Endothelial cell of umbilical vein (primary cell): ENCODE measurements around the gene SURF6. TPM values are rescaled to one million over a fixed set of nuclear protein-coding genes. Genes with fewer than 3 reads are reported as not detected.

Experiments used
- BruUV-seq: library from RNA; stranded (reverse); fragments of 400-500 nt; replicated peaks from 2 replicates; lab custom pipeline; 2021; lab: Mats Ljungman, UMichigan
- CTCF ChIA-PET: fragments of 300-600, 350-600 bp; sonication (Branson Sonifier 250); formaldehyde crosslinking; loops from one replicate; lab custom pipeline; 2021; ENCODE audit warnings: antibody characterized with exemption, inconsistent platforms; lab: Charles Lee
- POLR2A ChIA-PET: fragments of 300-600, 350-600 bp; sonication (Branson Sonifier 250); formaldehyde crosslinking; loops from one replicate; lab custom pipeline; 2021; ENCODE audit warnings: antibody characterized with exemption, inconsistent platforms; lab: Charles Lee
- DNase-seq: peaks from one replicate; pipeline ENCODE4 v3.0.0-alpha.2; 2011; ENCODE audit warnings: low read depth, low spot score
- FAIRE-seq: peaks from 2 replicates; lab custom pipeline; 2011; peaks lifted over from hg19 to GRCh38; lab: Jason Lieb, UNC
- H2AFZ ChIP-seq: 2 replicates; pipeline ENCODE4 v1.6.0; 2012; ENCODE audit warnings: low read depth, low read length, control low read depth, inconsistent platforms
- H3K27ac ChIP-seq: 2 replicates; pipeline ENCODE4 v1.5.1; 2011; ENCODE audit warnings: low read depth, mild to moderate bottlenecking, control low read depth, low read length, moderate library complexity; ENCODE audit not compliant: insufficient read depth
- H3K27me3 ChIP-seq, 2 experiments: 2 replicates each; pipeline versions ENCODE4 v1.6.0 to v1.6.1; 2011; ENCODE audit warnings: low read length in 2 of 2, mixed read lengths in 1 of 2; ENCODE audit not compliant: control insufficient read depth in 2 of 2, insufficient read depth in 2 of 2
- H3K36me3 ChIP-seq, 2 experiments: 2 replicates in 1 of 2; 3 replicates in 1 of 2; pipeline ENCODE4 v1.5.1; 2011; ENCODE audit warnings: low read length in 2 of 2, mild to moderate bottlenecking in 1 of 2, moderate library complexity in 1 of 2; ENCODE audit not compliant: control insufficient read depth in 2 of 2, insufficient read depth in 2 of 2; ENCODE audit errors: extremely low read depth in 1 of 2
- H3K4me1 ChIP-seq: 3 replicates; pipeline ENCODE4 v1.5.1; 2011; ENCODE audit warnings: mild to moderate bottlenecking, low read length; ENCODE audit not compliant: control insufficient read depth, insufficient read depth; ENCODE audit errors: extremely low read depth
- H3K4me2 ChIP-seq: 2 replicates; pipeline ENCODE4 v1.6.1; 2011; ENCODE audit warnings: low read length, control low read depth, mixed read lengths; ENCODE audit not compliant: insufficient read depth
- H3K4me3 ChIP-seq, 3 experiments: fragments of 200-600 bp in 1 of 3; sonication (generic), shearing (Covaris generic) in 1 of 3; replicated peaks in 1 of 3; 2 replicates each; pipeline ENCODE4 v1.5.1; 2011 to 2016; ENCODE audit warnings: control low read depth in 3 of 3, low read length in 3 of 3, mild to moderate bottlenecking in 2 of 3, inconsistent platforms in 1 of 3, low read depth in 1 of 3, moderate library complexity in 1 of 3; ENCODE audit not compliant: insufficient read depth in 1 of 3
- H3K79me2 ChIP-seq: 2 replicates; pipeline ENCODE4 v1.6.0; 2012; ENCODE audit warnings: low read length, inconsistent platforms; ENCODE audit not compliant: control insufficient read depth, insufficient read depth
- H3K9ac ChIP-seq: replicated peaks from 2 replicates; pipeline ENCODE3; 2011; ENCODE audit warnings: low read length, control low read depth; ENCODE audit not compliant: insufficient read depth; ENCODE audit errors: extremely low read depth
- H3K9me1 ChIP-seq: replicated peaks from 3 replicates; pipeline ENCODE4 v1.6.0; 2011; ENCODE audit warnings: mild to moderate bottlenecking, low read length; ENCODE audit not compliant: control insufficient read depth, insufficient read depth; ENCODE audit errors: extremely low read depth
- H3K9me3 ChIP-seq: replicated peaks from 2 replicates; pipeline ENCODE4 v1.5.1; 2012; ENCODE audit warnings: low read length, inconsistent platforms; ENCODE audit not compliant: control insufficient read depth, insufficient read depth
- H4K20me1 ChIP-seq: replicated peaks from 2 replicates; pipeline ENCODE3; 2011; ENCODE audit warnings: mild to moderate bottlenecking, low read length; ENCODE audit not compliant: control insufficient read depth, insufficient read depth; ENCODE audit errors: extremely low read depth
- EZH2 ChIP-seq: IDR thresholded peaks from 2 replicates; pipeline ENCODE4 v1.6.1; 2012; ENCODE audit warnings: borderline replicate concordance, low read depth, mild to moderate bottlenecking, moderate library complexity, low read length, inconsistent platforms; ENCODE audit not compliant: severe bottlenecking
- FOS ChIP-seq: IDR thresholded peaks from 2 replicates; pipeline ENCODE4 v1.6.1; 2011; ENCODE audit warnings: mild to moderate bottlenecking, low read length, moderate library complexity, borderline replicate concordance; ENCODE audit not compliant: insufficient read depth
- GATA2 ChIP-seq: IDR thresholded peaks from 2 replicates; pipeline ENCODE4 v1.7.0; 2011; ENCODE audit warnings: low read depth, mild to moderate bottlenecking, moderate library complexity, mixed read lengths, low read length; ENCODE audit not compliant: insufficient read length, insufficient read depth
- JUN ChIP-seq: IDR thresholded peaks from 2 replicates; pipeline ENCODE4 v1.6.1; 2011; ENCODE audit warnings: borderline replicate concordance, low read depth; ENCODE audit not compliant: insufficient read length, insufficient read depth
- MYC ChIP-seq: IDR thresholded peaks from one replicate; pipeline ENCODE4 v1.6.1; 2011; ENCODE audit warnings: mild to moderate bottlenecking, low read depth, low read length
- POLR2A ChIP-seq: IDR thresholded peaks from 2 replicates; pipeline ENCODE4 v1.6.1; 2012; ENCODE audit warnings: low read depth, mild to moderate bottlenecking, control low read depth, low read length
- POLR2AphosphoS5 ChIP-seq: IDR thresholded peaks from 2 replicates; pipeline ENCODE4 v1.6.1; 2012; ENCODE audit warnings: low read depth, mild to moderate bottlenecking, control low read depth, low read length, moderate library complexity; ENCODE audit not compliant: insufficient read depth
- dilution Hi-C: fragments of 300-500 bp; cut with MboI; formaldehyde crosslinking; loops from one replicate; pipeline ENCODE4 v1.15.0; 2019; ENCODE audit warnings: low sequenced_read_pairs; ENCODE audit not compliant: extremely low pct_ligation_motif_present
- intact Hi-C: fragments of 100-400 bp; cut with micrococcal nuclease; formaldehyde crosslinking; loops from one replicate; pipeline ENCODE4 v1.10.0; 2022
- polyA plus RNA-seq, 4 experiments: library from polyadenylated mRNA; depleted of rRNA in 3 of 4; stranded (reverse) in 3 of 4; unstranded in 1 of 4; fragments of >200 nt; gene quantifications; 2 replicates each; pipeline versions ENCODE4 v1.2.1 to v1.2.3, GENCODE V29; 2011 to 2012; ENCODE audit warnings: missing spikeins in 1 of 4
- total RNA-seq: library from RNA; stranded (reverse); gene quantifications from 2 replicates; pipeline ENCODE4 v1.2.3, GENCODE V29; 2021
- TF ChIP-seq, protein P1 (sequence below): IDR thresholded peaks from 2 replicates; pipeline ENCODE4 v1.6.1; 2011; ENCODE audit not compliant: insufficient read depth, insufficient read length
- TF ChIP-seq, protein P2 (sequence below), 2 donors: IDR thresholded peaks; 1 replicate in 1 of 2; 2 replicates in 1 of 2; pipeline ENCODE4 v1.5.1; 2011; ENCODE audit warnings: low read length in 2 of 2, mild to moderate bottlenecking in 2 of 2, moderate library complexity in 2 of 2, control low read depth in 1 of 2, inconsistent platforms in 1 of 2, low read depth in 1 of 2; ENCODE audit not compliant: insufficient read depth in 1 of 2; ENCODE audit errors: extremely low read depth in 1 of 2

SURF6 gene
- total and polyA plus RNA-seq, 2 donors (not counting 3 experiments of a cell fraction or from before 2014, with no cell fraction given), result 4.9 to 16.0 TPM

DNA sequence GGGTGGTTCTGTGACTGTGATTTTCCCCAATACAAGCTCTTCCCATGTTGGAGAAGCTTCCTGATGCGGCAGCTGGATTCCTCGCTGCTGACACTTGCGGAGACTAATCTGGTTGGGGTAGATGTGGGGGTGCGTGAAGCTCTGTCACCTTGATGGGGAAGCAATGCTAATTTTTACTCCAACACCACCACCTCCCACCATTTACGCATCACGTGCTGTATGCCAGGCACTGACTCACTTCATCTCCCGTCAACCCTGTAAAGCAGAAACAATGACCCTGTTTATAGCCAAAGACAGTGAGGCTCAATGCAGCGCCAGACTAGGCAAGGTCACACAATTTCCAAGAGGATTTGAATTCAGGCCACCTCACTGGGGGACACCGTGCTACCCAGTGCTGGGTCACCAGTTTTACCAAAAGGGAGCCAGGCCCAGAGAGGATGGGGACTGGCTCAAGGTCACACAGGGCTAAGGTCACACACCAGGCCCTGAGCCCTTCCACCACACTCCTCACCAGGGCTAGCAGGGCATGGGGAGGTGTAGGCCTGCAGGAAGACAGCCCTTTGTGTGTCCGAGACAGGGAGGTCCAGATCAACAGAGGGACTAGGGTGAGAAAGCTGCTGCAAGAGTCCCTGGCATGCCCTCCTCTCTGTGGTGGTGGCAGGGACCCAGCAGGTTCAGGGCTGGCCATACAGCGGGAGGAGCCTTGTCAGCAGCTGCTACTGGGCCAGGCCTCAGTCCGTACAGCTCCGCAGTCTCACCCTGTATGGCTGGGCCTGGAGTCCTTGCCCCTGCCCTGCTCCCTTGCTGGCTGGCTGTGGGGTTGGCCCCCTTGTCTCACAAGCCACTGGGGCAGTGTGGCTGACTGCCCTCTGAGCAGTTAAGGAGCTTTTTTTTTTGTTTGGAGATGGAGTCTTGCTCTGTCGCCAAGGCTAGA is 43.4 kb upstream of the SURF6 start:
- Histone ChIP-seq H3K36me3 (no peaks in the 10 kb centered on the region), H3K4me3 (no peak overlapping the region), H3K4me1 (peaks cover 6% of the 10 kb centered on the region), H3K9me3 (no peaks in the 10 kb centered on the region), H2AFZ (no peak overlapping the region), H4K20me1 (no peaks in the 10 kb centered on the region), H3K4me2 (no peak overlapping the region), H3K27ac (no peak overlapping the region), H3K9me1 (no peaks in the 10 kb centered on the region), H3K9ac (no peak overlapping the region), H3K27me3 (no peaks in the 10 kb centered on the region), H3K79me2 (peaks cover 14% of the 10 kb centered on the region)
- no TSS peak for BruUV-seq
- intact Hi-C loops, result no loop called here
- no peak for FAIRE-seq
- no peak for DNase-seq
- dilution Hi-C loops, result no loop called here
- ChIA-PET CTCF (interaction anchor here (1.0 to 3.2 kb wide), 3 partner anchors 50 to 107 kb away, joined by 3 to 10 read pairs (median 3); partner anchors contain the start of gene SLC2A6), POLR2A (no interaction called here)
- no peak for TF ChIP-seq JUN
- TF ChIP-seq, protein P1, sequence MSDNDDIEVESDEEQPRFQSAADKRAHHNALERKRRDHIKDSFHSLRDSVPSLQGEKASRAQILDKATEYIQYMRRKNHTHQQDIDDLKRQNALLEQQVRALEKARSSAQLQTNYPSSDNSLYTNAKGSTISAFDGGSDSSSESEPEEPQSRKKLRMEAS, result no peak
- TF ChIP-seq POLR2A, result no peak
- TF ChIP-seq MYC, result no peak
- TF ChIP-seq POLR2AphosphoS5, result no peak
- no peak for TF ChIP-seq FOS
- no peak for TF ChIP-seq GATA2
- no peak for TF ChIP-seq EZH2
- TF ChIP-seq, protein P2, sequence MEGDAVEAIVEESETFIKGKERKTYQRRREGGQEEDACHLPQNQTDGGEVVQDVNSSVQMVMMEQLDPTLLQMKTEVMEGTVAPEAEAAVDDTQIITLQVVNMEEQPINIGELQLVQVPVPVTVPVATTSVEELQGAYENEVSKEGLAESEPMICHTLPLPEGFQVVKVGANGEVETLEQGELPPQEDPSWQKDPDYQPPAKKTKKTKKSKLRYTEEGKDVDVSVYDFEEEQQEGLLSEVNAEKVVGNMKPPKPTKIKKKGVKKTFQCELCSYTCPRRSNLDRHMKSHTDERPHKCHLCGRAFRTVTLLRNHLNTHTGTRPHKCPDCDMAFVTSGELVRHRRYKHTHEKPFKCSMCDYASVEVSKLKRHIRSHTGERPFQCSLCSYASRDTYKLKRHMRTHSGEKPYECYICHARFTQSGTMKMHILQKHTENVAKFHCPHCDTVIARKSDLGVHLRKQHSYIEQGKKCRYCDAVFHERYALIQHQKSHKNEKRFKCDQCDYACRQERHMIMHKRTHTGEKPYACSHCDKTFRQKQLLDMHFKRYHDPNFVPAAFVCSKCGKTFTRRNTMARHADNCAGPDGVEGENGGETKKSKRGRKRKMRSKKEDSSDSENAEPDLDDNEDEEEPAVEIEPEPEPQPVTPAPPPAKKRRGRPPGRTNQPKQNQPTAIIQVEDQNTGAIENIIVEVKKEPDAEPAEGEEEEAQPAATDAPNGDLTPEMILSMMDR (IDR thresholded peaks at IDR 0.05; ENCODE audit: extremely low read depth in 1 of 2, insufficient read depth in 1 of 2, low read depth in 1 of 2, low read length in 2 of 2), result no peak
